Endothelial cell of umbilical vein (primary cell): Measurements from ENCODE around the gene TRAK1.

ENCODE experiments used
- CTCF ChIP-seq, 2 donors: IDR thresholded peaks; 1 replicate in 1 of 2; 2 replicates in 1 of 2; pipeline ENCODE4 v1.5.1; 2011; ENCODE audit warnings: low read length in 2 of 2, mild to moderate bottlenecking in 2 of 2, moderate library complexity in 2 of 2, control low read depth in 1 of 2, inconsistent platforms in 1 of 2, low read depth in 1 of 2; ENCODE audit not compliant: insufficient read depth in 1 of 2; ENCODE audit errors: extremely low read depth in 1 of 2
- EZH2 ChIP-seq: IDR thresholded peaks from 2 replicates; pipeline ENCODE4 v1.6.1; 2012; ENCODE audit warnings: borderline replicate concordance, low read depth, mild to moderate bottlenecking, moderate library complexity, low read length, inconsistent platforms; ENCODE audit not compliant: severe bottlenecking
- GATA2 ChIP-seq: IDR thresholded peaks from 2 replicates; pipeline ENCODE4 v1.7.0; 2011; ENCODE audit warnings: low read depth, mild to moderate bottlenecking, moderate library complexity, mixed read lengths, low read length; ENCODE audit not compliant: insufficient read length, insufficient read depth
- JUN ChIP-seq: IDR thresholded peaks from 2 replicates; pipeline ENCODE4 v1.6.1; 2011; ENCODE audit warnings: borderline replicate concordance, low read depth; ENCODE audit not compliant: insufficient read length, insufficient read depth
- MAX ChIP-seq: IDR thresholded peaks from 2 replicates; pipeline ENCODE4 v1.6.1; 2011; ENCODE audit not compliant: insufficient read depth, insufficient read length
- MYC ChIP-seq: IDR thresholded peaks from one replicate; pipeline ENCODE4 v1.6.1; 2011; ENCODE audit warnings: mild to moderate bottlenecking, low read depth, low read length
- POLR2A ChIP-seq: IDR thresholded peaks from 2 replicates; pipeline ENCODE4 v1.6.1; 2012; ENCODE audit warnings: low read depth, mild to moderate bottlenecking, control low read depth, low read length
- POLR2AphosphoS5 ChIP-seq: IDR thresholded peaks from 2 replicates; pipeline ENCODE4 v1.6.1; 2012; ENCODE audit warnings: low read depth, mild to moderate bottlenecking, control low read depth, low read length, moderate library complexity; ENCODE audit not compliant: insufficient read depth

- TF ChIP-seq CTCF (IDR thresholded peaks at IDR 0.05; ENCODE audit: extremely low read depth in 1 of 2, insufficient read depth in 1 of 2, low read depth in 1 of 2, low read length in 2 of 2) (no peak), POLR2A (no peak), EZH2 (no peak), MAX (no peak), POLR2AphosphoS5 (no peak), GATA2 (no peak), MYC (no peak), JUN (no peak)
Measured at GRCh38 chr3:42127226-42127625, 36.1 kb downstream of the TRAK1 start.
